Naive thymus-derived CD8-positive, alpha-beta T cell (primary cell): ENCODE results near the gene C3orf20. TPM values are rescaled to one million over a fixed set of nuclear protein-coding genes. Genes with fewer than 3 reads are reported as not detected.
"Not testable (repeated sequence)": the region's sequence is repeated elsewhere in the genome, so short reads cannot be mapped to it uniquely, and the experiment has no call there.

ENCODE experiments used
- ATAC-seq, 2 donors: fragments of 150-1000 bp; cut with Tn5 transposase in 1 of 2; sonication (Bioruptor Pico), chemical (Tn5 transposase) in 1 of 2; 1 replicate in 1 of 2; 2 replicates in 1 of 2; pipeline ENCODE4 v1.10.0; 2021; ENCODE audit warnings: mild to moderate bottlenecking in 2 of 2, moderate library complexity in 2 of 2
- POLR2A ChIA-PET: fragments of 350-600 bp; sonication (Branson Sonifier 250); formaldehyde crosslinking; loops from one replicate; lab custom pipeline; 2021; ENCODE audit warnings: antibody characterized with exemption; lab: Charles Lee
- DNase-seq, 10 donors: peaks; one replicate each; pipeline versions ENCODE4 v3.0.0 to v3.0.0-alpha.2; 2020 to 2022
- H3K27ac Mint-ChIP-seq, 10 donors: one replicate each; pipeline ENCODE4 v1.8.0; 2020 to 2022; ENCODE audit warnings: mild to moderate bottlenecking in 10 of 10, mixed read lengths in 10 of 10, moderate library complexity in 4 of 10, inconsistent platforms in 1 of 10
- H3K27me3 Mint-ChIP-seq, 5 donors: one replicate each; pipeline ENCODE4 v1.8.0; 2021 to 2022; ENCODE audit warnings: mixed read lengths in 5 of 5
- H3K36me3 Mint-ChIP-seq, 3 donors: one replicate each; pipeline ENCODE4 v1.8.0; 2020 to 2022; ENCODE audit warnings: mixed read lengths in 3 of 3, mild to moderate bottlenecking in 2 of 3, inconsistent platforms in 1 of 3
- H3K4me1 Mint-ChIP-seq, 4 donors: one replicate each; pipeline ENCODE4 v1.8.0; 2021 to 2022; ENCODE audit warnings: mixed read lengths in 4 of 4
- H3K4me3 Mint-ChIP-seq, 10 donors: one replicate each; pipeline ENCODE4 v1.8.0; 2020 to 2022; ENCODE audit warnings: mild to moderate bottlenecking in 10 of 10, mixed read lengths in 10 of 10, moderate library complexity in 6 of 10, inconsistent platforms in 1 of 10
- H3K9me3 Mint-ChIP-seq, 9 donors: one replicate each; pipeline ENCODE4 v1.8.0; 2020 to 2022; ENCODE audit warnings: mixed read lengths in 9 of 9, mild to moderate bottlenecking in 3 of 9, inconsistent platforms in 1 of 9, moderate library complexity in 1 of 9
- polyA plus RNA-seq, 3 donors: library from polyadenylated mRNA; unstranded; fragments of 300-500 nt; fragmentation: Illumina TruSeq; gene quantifications; one replicate each; pipeline ENCODE4 v1.2.3, GENCODE V29; 2021
- total RNA-seq, 8 experiments: library from RNA in 2 of 8; stranded (reverse) in 2 of 8; gene quantifications; one replicate each; pipeline ENCODE4 v1.2.3 and lab custom pipeline; 2021 to 2026

C3orf20 gene
- total and polyA plus RNA-seq, 5 experiments from 2014 or later = 0.03 to 0.69 (median 0.44) TPM; not detected in 2

DNA sequence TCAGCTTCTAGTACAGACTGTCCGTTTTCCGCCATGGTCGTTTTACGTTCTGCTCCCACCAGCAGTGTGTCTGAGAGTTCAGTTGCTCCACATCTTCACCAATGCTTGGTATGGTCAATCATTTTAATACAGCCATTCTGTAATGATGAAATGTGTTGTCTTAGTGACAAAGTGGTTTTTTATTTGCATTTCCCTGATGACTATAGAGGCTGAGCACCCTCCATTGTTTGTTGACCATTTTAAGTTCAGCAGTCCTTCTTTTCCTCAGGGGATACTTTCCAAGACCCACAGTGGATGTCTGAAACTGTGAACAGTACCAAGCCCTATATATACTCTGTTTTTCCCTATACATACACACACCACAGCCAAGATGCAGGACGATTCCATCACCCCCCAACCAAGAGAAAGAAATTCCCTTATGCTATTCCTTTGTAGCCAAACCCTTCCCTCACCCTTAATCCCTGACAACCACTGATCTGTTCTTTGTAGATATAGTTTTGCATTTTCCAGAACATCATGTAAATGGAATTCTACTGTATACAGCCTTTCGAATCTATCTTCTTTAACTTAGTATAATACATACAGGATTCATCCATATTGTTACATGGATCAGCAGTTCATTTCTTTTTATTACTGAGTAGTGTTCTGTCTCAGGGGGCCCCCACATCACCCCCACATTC is 55.9 kb downstream of the C3orf20 start:
- H3K9me3 Mint-ChIP-seq = no peaks in the 10 kb centered on the region
- H3K36me3 Mint-ChIP-seq = no peaks in the 10 kb centered on the region
- DNase-seq = no peak
- H3K4me3 Mint-ChIP-seq = no peak overlapping the region
- H3K27me3 Mint-ChIP-seq = no peaks in the 10 kb centered on the region
- no peaks in the 10 kb centered on the region for H3K4me1 Mint-ChIP-seq
- H3K27ac Mint-ChIP-seq = no peak overlapping the region
- ATAC-seq = no peak
- POLR2A ChIA-PET = no interaction called here

DNA sequence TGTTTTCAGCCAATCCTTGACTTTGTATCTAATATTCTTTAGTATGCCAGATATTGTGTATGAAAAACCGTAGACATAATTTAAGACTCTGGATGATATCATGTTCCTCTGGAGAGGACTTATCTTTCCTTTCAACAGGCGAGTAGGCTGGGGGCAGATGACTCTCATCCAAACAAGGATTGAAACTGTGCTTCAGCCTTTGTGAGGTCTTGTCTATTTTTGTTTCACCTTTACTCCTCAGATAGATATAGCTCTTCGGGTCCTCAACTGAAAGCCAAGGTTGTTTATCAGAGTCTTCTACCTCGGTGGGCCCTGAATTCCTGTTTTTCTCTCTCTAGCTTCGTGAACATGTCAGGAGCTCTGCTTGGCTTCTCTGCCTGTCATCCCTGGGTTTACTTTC is 66.0 kb downstream of the C3orf20 start:
- no peak for ATAC-seq
- POLR2A ChIA-PET = no interaction called here
- H3K9me3 Mint-ChIP-seq = peaks cover 0 to 14% (median 4%) of the 10 kb centered on the region in 9 donors
- H3K4me3 Mint-ChIP-seq = no peak overlapping the region
- peaks cover 0 to 44% (median 20%) of the 10 kb centered on the region in 5 donors for H3K27me3 Mint-ChIP-seq
- no peak overlapping the region for H3K27ac Mint-ChIP-seq
- DNase-seq = no peak
- peaks cover 3 to 21% (median 19%) of the 10 kb centered on the region in 3 donors for H3K36me3 Mint-ChIP-seq
- no peaks in the 10 kb centered on the region for H3K4me1 Mint-ChIP-seq

DNA sequence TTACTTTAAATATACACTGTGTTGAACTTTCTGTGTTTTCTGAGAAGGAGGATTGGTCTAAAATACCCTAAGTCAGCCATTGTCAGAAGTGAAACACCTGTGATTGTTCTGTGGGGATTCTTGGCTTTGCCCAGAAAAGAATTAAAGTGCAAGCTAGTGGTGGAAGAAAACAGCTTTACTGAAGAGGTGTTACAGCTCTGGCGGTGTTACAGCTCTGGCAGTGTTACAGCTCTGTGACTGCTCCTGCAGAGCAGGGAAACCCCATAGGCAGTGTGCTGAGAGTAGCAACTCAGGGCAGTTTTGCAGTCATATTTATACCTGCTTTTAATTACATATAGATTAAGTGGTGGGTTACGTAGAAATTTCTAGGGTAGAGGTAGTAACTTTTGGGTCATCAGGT is 66.6 kb downstream of the C3orf20 start:
- Mint-ChIP-seq H3K4me3 (no peak overlapping the region), H3K27ac (no peak overlapping the region), H3K4me1 (no peaks in the 10 kb centered on the region), H3K27me3 (peaks cover 0 to 44% (median 21%) of the 10 kb centered on the region in 5 donors), H3K9me3 (peaks cover 0 to 14% (median 4%) of the 10 kb centered on the region in 9 donors), H3K36me3 (peaks cover 3 to 21% (median 19%) of the 10 kb centered on the region in 3 donors)
- DNase-seq (no peak), ATAC-seq (no peak)
- POLR2A ChIA-PET = no interaction called here

DNA sequence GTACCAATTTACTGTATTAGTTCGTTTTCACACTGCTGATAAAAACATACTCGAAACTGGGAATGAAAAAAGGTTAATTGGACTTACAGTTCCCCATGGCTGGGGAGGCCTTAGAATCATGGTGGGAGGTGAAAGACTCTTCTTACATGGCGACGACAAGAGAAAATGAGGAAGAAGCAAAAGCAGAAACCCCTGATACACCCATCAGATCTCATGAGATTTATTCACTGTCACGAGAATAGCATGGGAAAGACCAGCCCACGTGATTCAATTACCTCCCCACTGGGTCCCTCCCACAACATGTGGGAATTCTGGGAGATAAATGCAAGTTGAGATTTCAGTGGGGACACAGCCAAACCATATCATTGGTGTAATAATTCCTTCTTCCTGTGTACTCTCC is 69.6 kb downstream of the C3orf20 start:
- POLR2A ChIA-PET = no interaction called here
- no peak for ATAC-seq

DNA sequence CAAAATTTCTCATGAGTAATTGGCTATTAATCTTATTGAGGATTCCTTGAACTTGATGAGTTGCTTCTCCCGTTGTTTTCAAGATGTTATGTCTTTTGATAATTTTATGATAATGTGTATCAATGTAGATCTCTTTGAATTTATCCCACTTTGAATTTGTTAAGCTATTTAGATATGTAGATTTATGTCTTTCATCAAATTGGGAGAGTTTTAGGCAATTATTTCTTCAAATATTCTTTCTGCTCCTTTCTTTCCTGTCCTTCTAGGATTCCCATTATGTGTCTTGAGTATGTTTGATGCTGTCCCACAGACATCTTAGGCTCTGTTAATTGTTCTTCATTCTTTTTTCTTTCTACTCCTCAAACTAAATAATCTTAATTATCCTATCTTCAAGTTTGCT is 75.7 kb downstream of the C3orf20 start:
- ATAC-seq = no peak
- Mint-ChIP-seq H3K4me3 (no peak overlapping the region), H3K9me3 (peaks cover 7 to 34% (median 17%) of the 10 kb centered on the region in 9 donors), H3K27me3 (peaks cover 0 to 21% (median 3%) of the 10 kb centered on the region in 5 donors), H3K36me3 (peaks cover 5 to 16% (median 15%) of the 10 kb centered on the region in 3 donors), H3K27ac (no peak overlapping the region), H3K4me1 (no peaks in the 10 kb centered on the region)
- POLR2A ChIA-PET = no interaction called here
- no peak for DNase-seq

More for the DNA sequence above, 69.6 kb downstream of the C3orf20 start:
- Mint-ChIP-seq H3K27ac (no peak overlapping the region), H3K9me3 (peaks cover 0 to 14% (median 3%) of the 10 kb centered on the region in 9 donors), H3K36me3 (peaks cover 3 to 21% (median 19%) of the 10 kb centered on the region in 3 donors), H3K4me1 (no peaks in the 10 kb centered on the region), H3K4me3 (no peak overlapping the region), H3K27me3 (peaks cover 0 to 44% (median 22%) of the 10 kb centered on the region in 5 donors)
- DNase-seq = no peak

DNA sequence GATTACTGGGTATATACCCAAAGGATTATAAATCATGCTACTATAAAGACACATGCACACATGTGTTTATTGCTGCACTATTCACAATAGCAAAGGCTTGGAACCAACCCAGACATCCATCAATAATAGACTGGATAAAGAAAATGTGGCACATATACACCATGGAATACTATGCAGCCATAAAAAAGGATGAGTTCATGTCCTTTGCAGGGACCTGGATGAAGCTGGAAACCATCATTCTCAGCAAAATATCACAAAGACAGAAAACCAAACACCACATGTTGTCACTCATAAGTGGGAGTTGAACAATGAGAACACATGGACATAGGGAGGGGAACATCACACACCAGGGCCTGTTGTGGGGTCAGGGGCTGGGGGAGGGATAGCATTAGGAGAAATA is 78.0 kb downstream of the C3orf20 start:
- DNase-seq, H3K27ac Mint-ChIP-seq, ATAC-seq, H3K4me1 Mint-ChIP-seq, H3K4me3 Mint-ChIP-seq, POLR2A ChIA-PET: not testable (repeated sequence)
- Mint-ChIP-seq H3K9me3 (peaks cover 7 to 34% (median 17%) of the 10 kb centered on the region in 9 donors), H3K27me3 (peaks cover 0 to 19% (median 4%) of the 10 kb centered on the region in 5 donors), H3K36me3 (peaks cover 5 to 16% (median 15%) of the 10 kb centered on the region in 3 donors)

DNA sequence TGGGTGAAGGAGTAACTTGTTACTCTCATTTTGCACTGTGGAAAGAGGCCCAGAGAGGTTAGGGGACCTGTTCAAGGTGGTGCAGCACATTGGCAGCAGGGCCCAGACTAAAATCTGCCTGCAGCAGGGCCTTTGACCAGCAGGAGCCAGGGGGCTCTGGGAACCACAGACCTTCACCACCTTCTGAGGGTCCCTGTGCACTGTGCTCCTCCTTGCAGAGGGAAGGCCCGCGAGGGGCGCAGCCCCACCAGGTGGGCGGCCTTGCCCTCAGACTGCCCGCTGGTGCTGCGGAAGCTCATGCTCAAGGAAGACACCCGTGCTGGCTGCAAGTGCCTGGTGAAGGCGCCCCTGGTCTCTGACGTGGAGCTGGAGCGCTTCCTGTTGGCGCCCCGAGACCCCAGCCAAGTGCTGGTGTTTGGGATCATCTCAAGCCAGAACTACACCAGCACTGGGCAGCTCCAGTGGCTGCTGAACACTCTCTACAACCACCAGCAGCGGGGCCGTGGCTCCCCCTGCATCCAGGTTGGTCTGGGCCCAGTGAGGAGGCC is 82.3 kb downstream of the C3orf20 start:
- Mint-ChIP-seq H3K4me3 (no peak overlapping the region), H3K36me3 (no peaks in the 10 kb centered on the region), H3K9me3 (peaks cover 0 to 9% (median 0%) of the 10 kb centered on the region in 9 donors), H3K27me3 (peaks cover 0 to 9% (median 1%) of the 10 kb centered on the region in 5 donors), H3K4me1 (peaks cover 0 to 6% (median 6%) of the 10 kb centered on the region in 4 donors), H3K27ac (peak overlapping the region in 1 of 10 donors; percentile 9)
- no peak for DNase-seq
- ATAC-seq = no peak
- POLR2A ChIA-PET = no interaction called here

DNA sequence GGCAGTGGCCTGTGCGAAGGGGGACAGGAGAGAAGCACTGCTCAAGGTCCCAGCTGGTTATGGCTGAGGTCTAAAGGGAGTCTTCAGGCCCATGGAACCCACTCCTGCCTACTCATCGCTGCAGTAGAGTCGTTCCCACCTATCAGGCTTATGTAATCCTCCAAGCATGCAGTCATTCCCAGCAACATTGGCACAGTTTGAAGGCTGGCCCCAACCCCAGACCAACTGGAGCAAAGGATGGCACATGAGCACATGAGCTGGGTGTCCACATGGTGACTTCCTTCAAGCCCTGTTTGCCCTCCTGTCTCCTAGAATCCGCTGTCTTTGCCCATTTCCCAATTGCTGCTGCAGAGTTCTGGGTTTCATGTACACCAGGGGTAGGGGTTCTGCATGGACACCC is 83.4 kb downstream of the C3orf20 start:
- POLR2A ChIA-PET = no interaction called here
- Mint-ChIP-seq H3K4me3 (no peak overlapping the region), H3K27me3 (peaks cover 0 to 9% (median 1%) of the 10 kb centered on the region in 5 donors), H3K9me3 (peaks cover 0 to 3% (median 0%) of the 10 kb centered on the region in 9 donors), H3K4me1 (peaks cover 0 to 6% (median 6%) of the 10 kb centered on the region in 4 donors), H3K36me3 (peaks cover 0 to 7% (median 0%) of the 10 kb centered on the region in 3 donors), H3K27ac (no peak overlapping the region)
- no peak for DNase-seq
- no peak for ATAC-seq

DNA sequence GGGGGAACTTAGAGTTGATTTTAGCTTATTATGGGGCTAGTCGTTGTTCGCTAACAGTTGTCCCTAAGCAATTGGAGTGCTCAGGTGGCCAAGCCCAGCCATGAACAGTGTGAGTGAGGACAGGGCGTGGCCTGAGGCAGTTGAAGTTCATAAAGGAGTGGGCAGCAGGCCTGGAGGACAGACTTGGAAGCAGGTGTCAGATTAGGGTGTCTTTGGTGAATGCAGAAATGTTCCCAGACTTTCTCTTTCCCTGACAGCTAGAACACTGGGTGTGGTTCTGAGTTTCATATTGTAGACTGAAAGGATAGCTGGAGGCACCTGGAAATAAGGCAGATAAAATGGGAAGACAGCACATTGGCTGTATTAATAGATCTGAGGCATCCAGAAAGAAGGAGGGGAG is 84.0 kb downstream of the C3orf20 start:
- Mint-ChIP-seq H3K36me3 (peaks cover 0 to 7% (median 0%) of the 10 kb centered on the region in 3 donors), H3K4me1 (peaks cover 0 to 6% (median 6%) of the 10 kb centered on the region in 4 donors), H3K27me3 (peaks cover 0 to 7% (median 1%) of the 10 kb centered on the region in 5 donors), H3K9me3 (peaks cover 0 to 3% (median 0%) of the 10 kb centered on the region in 9 donors), H3K4me3 (no peak overlapping the region), H3K27ac (no peak overlapping the region)
- ATAC-seq (no peak), DNase-seq (no peak)
- POLR2A ChIA-PET = no interaction called here

DNA sequence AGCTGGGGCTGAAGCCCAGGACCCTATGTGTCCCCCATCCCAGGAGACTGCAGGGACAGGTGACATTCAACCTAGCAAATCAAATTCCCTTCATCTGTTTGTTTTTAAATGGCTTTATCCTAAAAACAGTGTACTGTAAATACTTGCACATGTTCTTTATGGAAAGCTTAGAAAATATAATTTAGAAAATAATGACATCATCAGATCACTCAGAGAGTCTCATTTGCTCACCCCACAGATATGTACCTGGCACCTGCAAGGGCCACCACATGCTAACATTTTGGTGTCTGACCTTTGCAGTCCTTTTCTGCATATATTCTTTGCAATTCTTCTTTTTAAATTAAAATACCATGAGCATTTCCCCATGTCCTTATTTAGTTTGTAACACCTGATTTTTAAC is 85.2 kb downstream of the C3orf20 start:
- Mint-ChIP-seq H3K27ac (no peak overlapping the region), H3K27me3 (peaks cover 0 to 7% (median 1%) of the 10 kb centered on the region in 5 donors), H3K9me3 (peaks cover 0 to 3% (median 0%) of the 10 kb centered on the region in 9 donors), H3K4me3 (no peak overlapping the region), H3K36me3 (peaks cover 0 to 7% (median 0%) of the 10 kb centered on the region in 3 donors), H3K4me1 (peaks cover 0 to 6% (median 6%) of the 10 kb centered on the region in 4 donors)
- DNase-seq (no peak), ATAC-seq (no peak)
- POLR2A ChIA-PET = no interaction called here

DNA sequence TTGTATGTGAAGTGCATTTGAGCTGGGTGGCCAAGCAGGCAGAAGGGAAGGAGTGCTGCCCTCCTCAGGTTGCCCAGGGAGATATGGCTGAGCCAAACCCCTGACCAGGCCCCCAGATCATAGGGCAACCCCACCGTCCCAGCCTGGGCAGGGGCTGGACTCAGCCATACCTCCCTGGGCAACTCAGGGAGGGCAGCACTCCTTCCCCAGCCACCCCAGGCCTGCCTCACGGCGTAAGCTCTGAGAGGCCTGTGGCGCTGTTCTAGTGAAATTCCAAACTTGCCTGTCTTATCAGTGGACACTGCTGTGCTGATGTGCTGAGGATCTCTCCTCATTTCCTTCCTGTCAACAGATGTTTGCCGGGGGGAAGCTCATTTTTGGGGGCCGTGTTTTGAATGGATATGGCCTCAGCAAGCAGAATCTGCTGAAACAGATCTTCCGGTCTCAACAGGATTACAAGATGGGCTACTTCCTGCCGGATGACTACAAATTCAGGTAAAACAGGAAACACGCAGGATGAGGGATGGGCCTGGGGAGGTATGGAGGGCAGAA is 86.3 kb downstream of the C3orf20 start:
- ATAC-seq (no peak), DNase-seq (no peak)
- Mint-ChIP-seq H3K9me3 (peaks cover 0 to 3% (median 0%) of the 10 kb centered on the region in 9 donors), H3K36me3 (peaks cover 0 to 7% (median 0%) of the 10 kb centered on the region in 3 donors), H3K27ac (peak overlapping the region in 4 of 10 donors; percentile 18 to 85 (median 66)), H3K27me3 (peaks cover 0 to 10% (median 0%) of the 10 kb centered on the region in 5 donors), H3K4me1 (peaks cover 0 to 6% (median 6%) of the 10 kb centered on the region in 4 donors), H3K4me3 (peak overlapping the region in 3 of 10 donors; percentile 8 to 30 (median 24))
- POLR2A ChIA-PET = no interaction called here

DNA sequence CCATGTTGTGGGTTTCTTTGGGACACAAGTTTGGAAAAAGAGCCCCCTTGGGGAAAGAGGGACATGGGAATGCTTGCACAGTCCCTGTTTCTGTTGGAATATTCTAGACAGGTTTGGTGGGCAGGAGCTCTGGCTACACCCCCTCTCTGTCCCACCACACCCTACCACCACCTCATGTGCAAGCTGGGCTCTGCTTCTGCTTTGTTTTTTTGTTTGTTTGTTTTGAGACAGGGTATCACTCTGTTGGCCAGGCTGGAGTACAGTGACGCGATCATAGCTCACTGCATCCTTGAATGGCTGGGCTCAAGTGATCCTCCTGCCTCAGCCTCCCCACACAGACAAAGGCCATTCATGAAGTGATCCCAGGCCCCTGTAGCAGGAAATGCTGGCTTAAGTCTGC is 86.9 kb downstream of the C3orf20 start:
- H3K27me3 Mint-ChIP-seq = peaks cover 0 to 4% (median 0%) of the 10 kb centered on the region in 5 donors
- no peak for DNase-seq
- peaks cover 0 to 3% (median 0%) of the 10 kb centered on the region in 9 donors for H3K9me3 Mint-ChIP-seq
- ATAC-seq = no peak
- POLR2A ChIA-PET = no interaction called here
- peaks cover 0 to 6% (median 4%) of the 10 kb centered on the region in 4 donors for H3K4me1 Mint-ChIP-seq
- H3K4me3 Mint-ChIP-seq = peak overlapping the region in 1 of 10 donors; percentile 30
- peaks cover 0 to 7% (median 0%) of the 10 kb centered on the region in 3 donors for H3K36me3 Mint-ChIP-seq
- H3K27ac Mint-ChIP-seq = peak overlapping the region in 1 of 10 donors; percentile 38

DNA sequence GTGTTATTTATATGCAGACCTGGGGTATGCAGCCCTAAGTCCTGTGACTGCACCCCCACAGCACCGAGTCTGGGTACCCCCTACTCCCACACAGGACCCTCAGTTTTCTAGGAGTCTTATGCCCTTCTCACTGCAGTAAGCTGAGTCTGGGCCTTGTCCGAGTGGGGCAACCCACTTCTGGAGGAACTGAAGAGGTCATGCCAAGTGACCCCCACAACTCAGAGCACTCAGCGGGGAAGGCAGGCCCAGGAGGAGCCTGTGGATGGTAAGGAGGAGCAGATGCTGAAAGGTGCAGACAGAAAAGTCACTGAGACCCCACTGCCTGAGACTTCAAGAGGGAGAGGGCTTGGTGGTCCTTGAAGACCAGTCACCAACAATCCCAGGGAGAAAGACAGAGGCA is 87.8 kb downstream of the C3orf20 start:
- peaks cover 0 to 7% (median 0%) of the 10 kb centered on the region in 3 donors for H3K36me3 Mint-ChIP-seq

More for the DNA sequence above, 87.8 kb downstream of the C3orf20 start:
- no peak for DNase-seq
- no peak for ATAC-seq
- peaks cover 0 to 3% (median 0%) of the 10 kb centered on the region in 9 donors for H3K9me3 Mint-ChIP-seq
- peaks cover 0 to 7% (median 5%) of the 10 kb centered on the region in 4 donors for H3K4me1 Mint-ChIP-seq
- H3K27ac Mint-ChIP-seq = peak overlapping the region in 1 of 10 donors; percentile 21
- POLR2A ChIA-PET = no interaction called here
- peaks cover 0 to 3% (median 0%) of the 10 kb centered on the region in 5 donors for H3K27me3 Mint-ChIP-seq
- H3K4me3 Mint-ChIP-seq = no peak overlapping the region
